Kidney epithelial cell (primary cell): ENCODE data around the gene CHIT1. TPM values are rescaled to one million over a fixed set of nuclear protein-coding genes. Genes with fewer than 3 reads are reported as not detected.

Source experiments
- DNase-seq: peaks from one replicate; pipeline ENCODE4 v3.0.0-alpha.2; 2010; ENCODE audit warnings: low read depth
- H3K27me3 ChIP-seq: 2 replicates; pipeline ENCODE4 v1.6.0; 2011; ENCODE audit warnings: low read length; ENCODE audit not compliant: control insufficient read depth, insufficient read depth
- H3K36me3 ChIP-seq: 2 replicates; pipeline ENCODE4 v1.5.1; 2011; ENCODE audit warnings: low read length; ENCODE audit not compliant: control insufficient read depth, insufficient read depth
- H3K4me3 ChIP-seq: 2 replicates; pipeline ENCODE4 v1.5.1; 2011; ENCODE audit warnings: low read depth, mild to moderate bottlenecking, control low read depth, low read length
- total RNA-seq: library from RNA; depleted of rRNA; stranded (reverse); fragments of >200 nt; gene quantifications from 2 replicates; pipeline ENCODE4 v1.2.3, GENCODE V29; 2015
- TF ChIP-seq, protein P1 (sequence below): IDR thresholded peaks from 2 replicates; pipeline ENCODE4 v1.5.1; 2011; ENCODE audit warnings: mild to moderate bottlenecking, moderate library complexity, low read length, control low read depth, inconsistent platforms; ENCODE audit not compliant: insufficient read depth, poor library complexity, severe bottlenecking

The CHIT1 gene
- total RNA-seq, 1 donor from 2014 or later, result not detected

DNA sequence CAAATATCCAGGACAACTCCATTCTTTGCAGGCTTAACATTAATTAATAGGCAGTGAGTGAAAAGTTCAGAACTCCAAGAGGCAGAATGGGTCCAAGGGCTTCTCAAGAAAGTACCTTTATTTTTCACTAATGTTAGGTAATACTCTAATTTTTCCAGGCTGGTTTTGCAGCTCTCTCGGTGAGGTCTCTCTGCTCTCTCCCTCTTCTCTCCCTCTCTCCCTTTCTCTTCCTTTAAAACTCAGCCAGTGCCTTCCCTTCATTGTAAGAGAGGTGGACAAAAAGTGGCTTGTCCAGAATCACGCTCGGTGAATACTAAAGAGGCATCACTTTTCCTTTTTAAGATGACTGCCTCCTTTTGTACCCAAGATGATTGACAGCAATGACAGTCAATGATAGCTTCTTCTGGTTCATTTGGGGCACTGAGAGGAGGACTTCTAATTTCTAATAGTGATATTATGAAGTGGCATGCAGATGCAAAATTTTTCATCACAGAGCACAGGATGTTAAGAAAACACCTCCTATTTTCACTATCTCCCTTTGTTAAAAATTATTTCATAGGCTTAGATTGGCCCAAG is 41.7 kb downstream of the CHIT1 start:
- TF ChIP-seq, protein P1, sequence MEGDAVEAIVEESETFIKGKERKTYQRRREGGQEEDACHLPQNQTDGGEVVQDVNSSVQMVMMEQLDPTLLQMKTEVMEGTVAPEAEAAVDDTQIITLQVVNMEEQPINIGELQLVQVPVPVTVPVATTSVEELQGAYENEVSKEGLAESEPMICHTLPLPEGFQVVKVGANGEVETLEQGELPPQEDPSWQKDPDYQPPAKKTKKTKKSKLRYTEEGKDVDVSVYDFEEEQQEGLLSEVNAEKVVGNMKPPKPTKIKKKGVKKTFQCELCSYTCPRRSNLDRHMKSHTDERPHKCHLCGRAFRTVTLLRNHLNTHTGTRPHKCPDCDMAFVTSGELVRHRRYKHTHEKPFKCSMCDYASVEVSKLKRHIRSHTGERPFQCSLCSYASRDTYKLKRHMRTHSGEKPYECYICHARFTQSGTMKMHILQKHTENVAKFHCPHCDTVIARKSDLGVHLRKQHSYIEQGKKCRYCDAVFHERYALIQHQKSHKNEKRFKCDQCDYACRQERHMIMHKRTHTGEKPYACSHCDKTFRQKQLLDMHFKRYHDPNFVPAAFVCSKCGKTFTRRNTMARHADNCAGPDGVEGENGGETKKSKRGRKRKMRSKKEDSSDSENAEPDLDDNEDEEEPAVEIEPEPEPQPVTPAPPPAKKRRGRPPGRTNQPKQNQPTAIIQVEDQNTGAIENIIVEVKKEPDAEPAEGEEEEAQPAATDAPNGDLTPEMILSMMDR, result no peak
- DNase-seq, result no peak
- no peak overlapping the region for H3K4me3 ChIP-seq
- no peaks in the 10 kb centered on the region for H3K36me3 ChIP-seq
- no peaks in the 10 kb centered on the region for H3K27me3 ChIP-seq

DNA sequence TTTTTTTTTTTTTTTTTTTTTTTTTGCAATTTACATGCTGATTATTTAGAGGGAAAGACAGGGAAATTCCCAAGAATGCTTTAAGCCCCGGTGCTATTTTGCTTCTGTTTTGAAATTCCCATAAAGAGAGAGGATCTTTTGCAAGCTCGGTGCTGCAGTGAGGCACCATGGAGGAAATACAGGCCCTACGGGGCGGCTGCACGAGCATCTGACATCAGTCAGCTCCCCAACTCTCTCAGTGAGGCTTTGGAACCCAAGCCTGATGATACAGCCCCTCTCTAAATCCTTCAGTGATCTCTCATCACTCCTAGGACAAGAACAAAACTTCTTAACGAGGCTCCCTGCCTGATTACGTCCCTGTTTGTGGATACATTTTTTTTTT is 42.2 kb downstream of the CHIT1 start:
- Histone ChIP-seq H3K4me3 (no peak overlapping the region), H3K36me3 (no peaks in the 10 kb centered on the region), H3K27me3 (no peaks in the 10 kb centered on the region)
- DNase-seq, result no peak
- TF ChIP-seq, protein P1, result no peak

DNA sequence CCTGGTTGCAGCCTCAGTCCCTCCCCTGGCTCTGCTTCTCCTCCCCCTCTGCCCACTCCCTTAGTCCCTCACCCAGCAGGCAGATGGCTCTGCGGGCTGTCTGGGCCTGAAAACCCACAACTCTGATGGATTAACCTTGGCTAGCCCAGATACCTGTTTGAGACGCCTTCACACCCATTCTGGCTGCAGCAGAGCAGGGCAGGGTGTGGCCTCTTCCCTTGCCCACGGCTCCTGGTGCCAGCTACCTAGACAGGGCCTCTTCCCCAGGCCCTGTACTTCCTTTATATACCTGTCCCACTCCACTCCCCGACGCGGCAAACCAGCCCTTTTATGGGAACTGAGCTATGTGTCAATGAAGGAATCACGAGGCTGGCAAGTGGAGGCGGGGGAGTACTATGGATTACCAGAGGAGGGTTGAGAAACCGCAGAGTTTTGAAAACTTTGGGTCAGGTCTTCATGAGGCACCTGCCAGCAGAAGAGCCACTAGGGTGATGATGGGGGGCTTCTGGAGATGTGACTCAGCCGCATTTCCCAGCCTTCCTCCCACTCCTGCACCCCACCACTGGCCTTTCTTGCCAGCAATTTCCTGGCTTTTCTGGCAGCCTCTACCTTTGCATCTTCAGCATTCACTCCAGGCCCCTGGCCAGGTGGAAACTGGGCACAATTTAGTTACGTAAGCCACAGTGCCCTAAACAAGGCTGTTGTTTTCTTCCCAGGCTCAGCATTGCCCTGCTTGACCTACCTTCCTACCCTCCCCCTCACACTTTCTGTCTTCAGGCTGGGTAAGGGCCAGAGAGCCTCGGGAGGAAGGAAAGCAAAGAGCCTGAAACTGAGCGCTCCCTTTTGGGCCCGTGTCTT is 42.8 kb downstream of the CHIT1 start, which contains the start of gene CHI3L1:
TSS of gene CHI3L1 (minus strand) at position 259 of the 858 bp plus-strand sequence. CDS start at position 178, 81 bp downstream.
- Histone ChIP-seq H3K4me3 (no peak within 1 kb of the TSS), H3K36me3 (no peaks in the 10 kb centered on the region), H3K27me3 (no peaks in the 10 kb centered on the region)
- DNase-seq, result no peak
- TF ChIP-seq, protein P1, result no peak

DNA sequence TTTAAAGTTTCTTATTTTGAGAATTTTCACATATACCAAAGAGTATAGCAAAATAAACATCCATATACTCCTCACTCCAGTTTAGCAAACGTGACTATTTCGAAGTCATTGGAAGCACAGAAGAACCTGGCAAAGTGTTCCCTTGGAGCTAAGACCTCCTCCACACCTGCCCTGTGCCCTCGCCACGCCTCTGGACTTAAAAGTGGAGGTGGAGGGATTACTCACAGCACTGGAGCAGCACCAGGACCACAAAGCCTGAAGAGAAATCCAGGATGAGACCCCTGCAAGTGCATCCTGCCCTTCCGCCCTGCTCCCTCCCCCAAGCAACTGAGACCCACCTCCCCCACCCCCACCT is 43.4 kb downstream of the CHIT1 start:
- no peak overlapping the region for H3K4me3 ChIP-seq
- TF ChIP-seq, protein P1, result no peak
- no peak for DNase-seq
- no peaks in the 10 kb centered on the region for H3K36me3 ChIP-seq
- no peaks in the 10 kb centered on the region for H3K27me3 ChIP-seq

DNA sequence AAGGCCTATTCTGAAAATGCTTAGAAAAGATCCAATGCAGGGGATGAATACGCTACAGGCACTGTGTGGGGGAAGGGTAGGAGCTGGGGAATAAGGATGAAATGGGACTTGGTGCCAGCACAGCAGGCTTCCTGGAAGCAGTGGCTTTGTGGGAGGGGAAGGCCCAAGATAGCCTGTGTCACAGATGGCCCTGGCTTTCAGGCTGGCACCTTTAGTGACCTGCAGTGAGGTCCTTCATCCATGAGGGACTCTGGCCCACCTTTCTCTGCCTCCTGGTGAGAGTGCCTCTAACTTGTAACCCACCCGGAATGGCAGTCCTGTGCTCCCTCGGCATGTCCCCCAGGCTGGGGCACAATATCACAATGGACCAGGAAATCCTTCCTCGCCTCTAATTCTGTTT is 43.9 kb downstream of the CHIT1 start:
- TF ChIP-seq, protein P1, result no peak
- no peaks in the 10 kb centered on the region for H3K27me3 ChIP-seq
- H3K36me3 ChIP-seq, result no peaks in the 10 kb centered on the region
- H3K4me3 ChIP-seq, result no peak overlapping the region
- no peak for DNase-seq

DNA sequence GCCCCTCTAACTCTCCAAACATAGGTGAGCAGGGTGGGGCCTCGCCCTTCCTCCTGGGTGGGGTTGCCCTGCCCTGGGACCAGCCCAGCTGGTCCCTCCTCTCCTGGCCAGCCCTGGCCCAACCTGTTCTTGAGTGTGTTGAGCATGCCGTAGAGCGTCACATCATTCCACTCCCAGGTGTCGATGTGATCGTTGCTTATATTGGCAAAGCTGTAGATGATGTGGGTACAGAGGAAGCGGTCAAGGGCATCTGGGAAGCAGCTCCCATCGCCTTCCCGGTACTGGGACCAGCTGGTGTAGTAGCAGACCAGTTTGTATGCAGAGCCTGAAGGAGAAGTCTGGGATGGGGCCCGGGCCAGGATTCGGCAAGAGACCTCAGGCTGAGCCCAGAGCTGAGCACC is 44.4 kb downstream of the CHIT1 start:
- TF ChIP-seq, protein P1, result no peak
- no peak overlapping the region for H3K4me3 ChIP-seq

More for the DNA sequence above, 44.4 kb downstream of the CHIT1 start:
- DNase-seq, result no peak
- no peaks in the 10 kb centered on the region for H3K36me3 ChIP-seq
- no peaks in the 10 kb centered on the region for H3K27me3 ChIP-seq
